GM21825 (cell line): ENCODE data around the gene TREX2.
"Not testable (repeated sequence)": the region's sequence is repeated elsewhere in the genome, so short reads cannot be mapped to it uniquely, and the experiment has no call there.

Experiments
- ATAC-seq: cut with Tn5 transposase; IDR thresholded peaks from one replicate; pipeline ENCODE4 v1.9.1; 2021; ENCODE audit warnings: mild to moderate bottlenecking, moderate library complexity; ENCODE audit not compliant: unreplicated experiment

TREX2 gene

DNA sequence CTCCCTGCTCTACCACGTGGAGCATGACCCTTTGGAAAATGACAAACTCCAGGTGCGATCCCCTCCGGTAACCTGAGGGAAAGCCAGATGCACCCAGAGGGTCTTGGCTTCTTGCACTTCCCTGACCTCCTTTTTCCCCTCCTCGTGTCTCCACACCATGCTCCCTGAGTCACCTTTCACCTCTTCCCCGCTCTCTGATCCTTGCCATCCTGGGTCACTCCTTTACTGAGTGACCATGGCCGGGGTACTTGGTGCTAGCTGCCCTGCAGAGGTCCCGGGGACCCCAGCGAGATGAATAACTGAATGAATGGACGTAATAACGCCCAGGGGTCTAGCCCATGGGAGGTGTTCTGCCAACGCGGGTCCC lies 35.0 kb downstream of the TREX2 start:
- no peak for ATAC-seq

DNA sequence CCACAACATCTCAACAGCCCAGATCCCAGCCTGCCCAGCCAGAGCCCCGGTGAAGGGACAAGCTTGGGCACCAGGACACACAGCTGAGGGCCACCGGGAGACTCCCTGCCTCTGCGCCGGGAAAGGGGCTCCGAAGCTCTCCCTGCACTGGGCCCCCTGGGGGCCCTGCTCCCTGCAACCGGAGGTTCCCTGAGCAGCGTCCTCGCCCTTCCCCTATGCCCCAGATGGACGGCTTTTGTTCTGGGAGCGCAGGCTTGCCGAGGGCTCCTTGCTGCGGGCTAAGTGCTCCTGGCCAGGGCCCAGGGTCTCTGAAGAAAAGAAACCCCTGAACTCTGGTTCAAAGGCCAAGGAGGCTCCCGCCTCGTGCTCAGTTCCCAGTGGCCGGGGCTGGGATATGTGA lies 35.5 kb downstream of the TREX2 start:
- no peak for ATAC-seq

DNA sequence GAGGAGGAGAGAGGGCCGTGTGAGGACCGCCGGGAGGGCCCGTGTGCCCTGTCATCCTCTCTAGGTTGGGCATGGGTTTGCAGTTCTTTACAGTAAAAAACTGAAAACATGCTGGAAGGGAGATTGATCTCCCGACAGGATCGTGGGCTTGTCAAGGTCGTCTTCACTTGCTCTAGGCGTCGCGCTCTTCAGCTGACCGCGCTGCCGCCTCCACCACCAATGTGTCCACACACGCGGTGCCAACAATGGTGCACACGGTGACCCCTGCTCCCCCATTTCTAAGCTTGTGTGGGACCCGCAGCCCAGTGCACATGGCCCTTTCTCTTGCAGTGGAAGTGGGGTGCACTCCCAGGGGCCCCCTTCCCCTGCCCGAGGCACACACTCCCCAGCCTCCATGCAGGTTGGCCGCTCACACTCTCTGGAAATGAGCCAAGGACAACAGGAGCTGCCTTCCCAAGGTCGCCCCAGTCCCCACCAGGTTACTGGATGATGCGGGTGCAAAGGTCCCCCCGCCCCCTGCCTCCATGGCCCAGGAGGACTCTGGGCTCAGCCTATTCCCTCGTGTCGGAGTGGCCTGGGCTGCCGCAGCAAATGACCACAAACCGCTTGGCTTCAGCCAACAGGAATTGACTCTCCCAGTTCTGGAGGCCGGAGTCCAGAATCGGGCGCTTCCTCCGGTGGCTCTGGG lies 36.3 kb downstream of the TREX2 start:
- ATAC-seq: no peak

DNA sequence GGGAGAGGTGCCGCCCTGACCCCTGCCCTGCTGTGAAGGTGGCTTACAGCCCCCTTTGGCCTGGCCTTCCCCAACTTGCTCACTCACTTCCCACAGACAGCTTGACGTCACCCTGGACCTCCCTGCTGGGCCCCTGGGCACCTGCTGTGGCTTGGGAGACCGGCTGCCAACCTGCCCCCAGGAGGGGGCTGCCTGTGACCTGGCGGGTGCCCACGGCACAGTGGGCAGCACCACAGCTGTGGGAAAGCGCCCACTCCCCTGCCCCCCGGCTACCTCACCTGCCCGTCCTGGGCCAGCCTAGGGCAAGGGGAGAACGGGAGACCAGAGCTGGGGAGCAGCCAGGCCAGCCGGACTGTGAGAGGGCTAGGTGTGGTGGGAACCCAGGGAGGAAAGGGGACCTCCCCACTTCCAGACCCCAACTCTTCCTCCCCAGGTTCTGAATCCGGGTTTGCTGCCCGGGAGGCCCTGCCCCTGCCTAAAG lies 36.9 kb downstream of the TREX2 start:
- ATAC-seq: no peak

DNA sequence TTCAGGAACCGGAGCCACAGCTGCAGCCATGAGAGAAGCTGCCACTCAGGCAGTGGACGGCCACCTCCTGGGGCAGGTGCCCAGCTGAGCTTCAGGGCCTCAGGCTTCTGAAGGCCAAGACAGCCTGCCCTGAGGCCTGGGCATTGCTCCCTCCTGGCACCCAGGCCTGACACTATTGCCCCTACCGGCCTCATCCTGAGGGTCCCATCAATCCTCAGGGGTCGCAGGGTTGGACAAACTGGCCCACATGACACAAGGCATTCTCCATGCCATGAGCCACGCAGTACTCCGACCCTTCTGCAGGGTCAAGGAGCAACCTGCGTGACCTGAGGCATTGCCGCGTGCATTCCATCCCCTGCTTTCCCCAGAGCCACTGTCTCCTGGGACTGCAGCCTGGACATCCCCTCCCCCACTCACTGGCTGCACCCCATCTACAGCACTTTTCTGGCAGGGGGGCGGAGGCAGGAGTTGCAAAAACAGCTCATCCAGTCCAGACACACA lies 37.6 kb downstream of the TREX2 start:
- ATAC-seq: no peak

DNA sequence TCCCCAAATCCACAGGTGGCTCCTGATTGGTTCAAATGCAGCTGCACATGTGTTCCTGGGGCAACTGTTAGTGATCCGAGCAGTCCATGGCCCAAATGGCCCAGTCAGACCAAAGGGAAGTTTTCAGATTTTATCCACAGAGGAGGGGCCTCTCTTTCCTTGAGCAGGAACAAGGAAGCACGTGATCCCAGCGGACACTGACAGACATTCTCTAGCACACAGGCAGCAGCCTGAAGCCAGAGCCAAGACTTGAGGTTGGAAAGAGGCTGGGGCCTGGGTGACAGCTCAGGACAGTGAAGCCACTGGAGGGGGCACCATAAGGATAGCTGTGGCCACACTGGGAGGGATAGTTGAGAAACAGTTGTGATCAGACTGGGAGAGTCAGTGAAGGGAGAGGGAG lies 38.1 kb downstream of the TREX2 start:
- ATAC-seq: no peak

DNA sequence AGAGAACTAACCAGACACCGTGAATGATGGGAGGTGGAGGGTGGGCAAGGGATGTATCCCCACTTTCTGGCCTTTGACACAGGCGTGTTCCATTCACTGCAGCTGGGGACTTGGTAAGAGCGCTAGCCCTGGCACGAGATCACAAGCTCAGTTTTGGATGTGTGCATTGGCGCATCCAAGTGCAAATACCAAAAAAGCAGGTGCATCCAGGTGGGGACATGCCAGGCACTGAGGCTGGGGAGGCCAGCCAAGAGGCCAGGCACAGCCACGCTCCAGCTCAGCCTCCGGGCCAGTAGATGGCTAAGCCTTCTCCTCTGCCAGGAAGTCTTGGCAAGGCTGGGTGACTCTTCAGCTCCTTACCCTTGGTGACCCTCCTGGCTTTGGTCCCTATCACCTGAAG lies 39.0 kb downstream of the TREX2 start:
- ATAC-seq: no peak

DNA sequence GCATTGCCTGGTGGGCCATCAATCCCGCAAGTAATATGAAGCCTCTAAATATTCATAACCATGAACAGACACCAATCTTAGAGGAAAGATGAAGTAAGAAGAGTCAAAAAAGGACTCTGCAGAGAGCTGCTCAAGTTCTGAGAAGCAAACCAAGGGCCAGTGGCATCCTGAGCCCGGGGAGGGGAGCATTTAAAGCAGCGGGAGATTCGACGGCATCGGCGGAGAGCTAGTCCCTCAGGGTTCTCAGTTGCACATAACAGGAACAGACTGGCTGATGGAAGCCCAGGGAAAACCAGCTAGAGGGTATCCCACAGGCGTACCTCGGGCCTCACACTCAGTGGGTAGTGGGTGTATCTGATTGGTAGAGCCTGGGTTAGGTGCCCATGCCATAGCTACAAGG lies 39.8 kb downstream of the TREX2 start:
- ATAC-seq: no peak

DNA sequence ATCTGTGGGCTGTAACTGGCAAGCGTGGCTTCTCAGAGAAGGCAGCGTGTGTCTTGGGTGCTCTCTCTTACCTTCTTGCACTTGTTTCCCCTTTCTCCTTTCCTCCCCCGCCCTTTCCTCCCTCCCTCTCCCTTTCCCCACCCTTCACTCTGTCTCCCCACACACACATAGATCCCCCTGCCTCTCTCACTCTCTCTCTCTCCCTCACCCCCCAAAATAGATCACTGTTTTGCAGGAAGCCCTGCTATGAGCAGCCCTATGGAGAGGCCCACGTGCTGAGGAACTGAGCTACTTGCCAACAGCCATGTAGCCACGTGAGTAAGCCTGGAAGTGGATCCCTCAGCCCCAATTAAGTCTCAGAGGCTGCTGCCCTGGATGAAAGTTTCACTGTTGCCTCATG lies 40.4 kb downstream of the TREX2 start:
- no peak for ATAC-seq

DNA sequence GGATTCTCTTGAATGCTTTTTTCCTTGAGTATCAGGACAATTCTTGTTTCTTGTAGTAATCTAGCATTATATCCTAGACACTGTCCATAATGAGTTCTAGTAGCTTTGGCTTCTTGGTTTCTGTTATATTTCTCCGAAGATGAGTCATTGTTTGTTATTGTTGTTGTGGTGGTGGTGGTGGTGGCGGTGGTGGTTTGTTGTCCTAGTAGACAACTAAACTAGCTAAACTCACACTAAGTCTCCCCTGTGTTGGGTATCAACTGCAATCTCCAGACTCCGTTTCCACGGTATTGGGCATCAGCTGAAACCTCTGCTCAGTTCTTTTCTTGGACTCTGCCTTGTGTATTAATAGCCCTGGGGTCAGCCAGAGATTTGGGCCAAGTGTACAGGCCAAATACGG lies 41.5 kb downstream of the TREX2 start:
- not testable (repeated sequence) for ATAC-seq

DNA sequence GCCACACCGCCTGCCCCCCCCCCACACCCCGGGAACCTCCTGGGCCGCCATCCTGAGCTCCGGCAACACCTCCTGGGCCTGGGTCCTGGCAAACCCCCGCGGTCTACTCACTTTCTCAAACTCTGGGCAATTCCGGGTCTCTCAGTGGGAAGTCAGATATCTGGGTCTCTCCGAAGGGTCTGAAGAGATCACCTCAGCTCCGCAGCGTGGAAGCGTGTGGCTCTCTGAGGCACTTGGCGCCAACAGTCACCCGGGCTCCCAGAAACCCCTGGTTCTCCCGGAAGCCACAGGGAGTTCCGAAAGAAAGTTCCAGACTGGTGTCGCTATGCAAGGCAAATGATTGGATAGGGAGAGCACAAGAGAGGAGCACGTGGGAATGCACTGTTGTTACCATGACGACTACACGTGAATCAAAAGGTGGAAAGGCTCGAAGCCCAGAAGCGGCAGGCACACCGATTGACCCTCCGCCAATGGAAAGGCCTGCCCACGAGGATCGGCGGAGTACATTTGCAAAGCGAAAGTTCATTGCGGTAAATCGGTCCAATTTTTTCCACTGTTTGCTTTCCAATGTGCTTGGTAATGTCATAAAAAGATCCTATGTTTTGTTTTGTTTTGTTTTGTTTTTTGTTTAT lies 44.6 kb downstream of the TREX2 start, which contains the start of gene PNMA6E:
PNMA6E (minus strand) TSS at position 218 of the 632 bp plus-strand sequence. CDS start 2,501 bp downstream, outside the sequence.
- no peak for ATAC-seq

DNA sequence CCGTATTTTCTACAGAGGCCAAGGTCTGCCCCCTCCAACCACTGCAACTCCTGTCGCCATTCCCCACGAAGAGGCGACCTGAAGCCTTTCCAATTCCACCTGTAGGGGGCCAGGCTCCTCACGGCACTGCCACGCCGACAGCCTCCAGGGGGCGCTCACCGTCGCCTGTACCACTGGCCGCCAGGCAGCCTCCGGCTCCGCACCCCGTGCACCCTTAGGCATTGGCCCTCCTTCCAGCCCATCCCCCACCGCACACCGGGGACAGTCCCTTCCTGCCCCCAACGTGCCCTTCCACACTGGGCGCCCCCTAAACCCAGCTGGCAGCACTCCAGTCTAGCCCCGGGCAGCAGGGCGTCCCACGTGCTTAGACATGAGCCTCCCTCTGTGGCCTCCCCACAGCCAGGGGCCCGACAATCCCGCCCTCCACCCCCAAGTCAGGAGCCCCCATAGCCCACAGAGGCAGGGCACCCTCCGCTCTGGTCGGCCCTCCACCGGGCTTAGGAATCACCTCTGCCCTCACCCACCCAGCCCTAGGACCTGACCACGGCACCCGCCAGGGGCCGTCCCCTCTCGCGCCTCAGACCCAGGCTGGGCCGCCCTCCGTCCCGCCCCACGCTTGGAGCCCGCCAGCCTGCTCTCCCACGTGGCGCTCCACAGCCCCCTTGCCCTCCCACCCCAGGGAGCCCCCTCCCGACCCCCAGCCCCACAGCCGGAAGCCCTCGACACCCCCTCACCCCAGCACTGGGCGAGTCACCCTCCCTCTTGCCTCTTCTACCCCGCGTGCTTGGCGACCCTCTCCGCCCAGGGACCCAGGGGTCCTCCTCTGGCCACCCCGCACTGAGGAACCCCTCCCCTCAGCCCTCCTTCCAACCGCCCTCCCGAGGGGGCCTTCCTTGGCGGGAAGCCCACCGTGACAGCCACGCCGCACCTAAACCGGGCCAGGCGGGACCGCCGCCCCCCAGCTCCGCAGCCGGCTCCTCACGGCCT lies 45.4 kb downstream of the TREX2 start:
- no peak for ATAC-seq

DNA sequence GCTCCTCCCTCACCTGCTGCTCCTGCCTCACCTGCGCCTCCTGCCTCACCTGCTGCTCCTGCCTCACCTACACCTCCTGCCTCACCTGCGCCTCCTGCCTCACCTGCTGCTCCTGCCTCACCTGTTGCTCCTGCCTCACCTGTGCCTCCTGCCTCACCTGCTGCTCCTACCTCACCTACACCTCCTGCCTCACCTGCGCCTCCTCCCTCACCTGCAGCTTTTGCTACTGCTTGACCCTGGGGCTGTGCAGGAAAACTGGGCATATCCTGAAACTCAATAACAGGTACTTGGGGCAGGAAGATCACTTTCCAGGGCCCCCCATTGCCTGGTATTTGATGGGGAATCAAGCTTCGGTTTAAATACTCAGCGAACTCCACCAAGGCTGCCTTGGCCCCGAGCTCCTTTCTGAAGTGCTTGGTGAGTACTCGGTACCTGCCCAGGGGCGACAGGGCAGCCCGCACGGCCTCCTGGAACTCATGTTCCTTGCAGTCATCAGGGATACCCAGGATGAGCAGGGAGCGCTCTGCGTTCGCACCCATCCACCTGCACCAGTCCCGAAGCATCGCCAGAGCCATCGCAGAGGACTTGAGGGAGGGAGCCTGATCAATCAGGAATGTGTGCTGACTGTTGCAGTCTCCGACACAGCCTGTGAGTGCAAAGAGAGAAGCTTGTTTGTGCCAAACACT lies 47.4 kb downstream of the TREX2 start:
- ATAC-seq: no peak

DNA sequence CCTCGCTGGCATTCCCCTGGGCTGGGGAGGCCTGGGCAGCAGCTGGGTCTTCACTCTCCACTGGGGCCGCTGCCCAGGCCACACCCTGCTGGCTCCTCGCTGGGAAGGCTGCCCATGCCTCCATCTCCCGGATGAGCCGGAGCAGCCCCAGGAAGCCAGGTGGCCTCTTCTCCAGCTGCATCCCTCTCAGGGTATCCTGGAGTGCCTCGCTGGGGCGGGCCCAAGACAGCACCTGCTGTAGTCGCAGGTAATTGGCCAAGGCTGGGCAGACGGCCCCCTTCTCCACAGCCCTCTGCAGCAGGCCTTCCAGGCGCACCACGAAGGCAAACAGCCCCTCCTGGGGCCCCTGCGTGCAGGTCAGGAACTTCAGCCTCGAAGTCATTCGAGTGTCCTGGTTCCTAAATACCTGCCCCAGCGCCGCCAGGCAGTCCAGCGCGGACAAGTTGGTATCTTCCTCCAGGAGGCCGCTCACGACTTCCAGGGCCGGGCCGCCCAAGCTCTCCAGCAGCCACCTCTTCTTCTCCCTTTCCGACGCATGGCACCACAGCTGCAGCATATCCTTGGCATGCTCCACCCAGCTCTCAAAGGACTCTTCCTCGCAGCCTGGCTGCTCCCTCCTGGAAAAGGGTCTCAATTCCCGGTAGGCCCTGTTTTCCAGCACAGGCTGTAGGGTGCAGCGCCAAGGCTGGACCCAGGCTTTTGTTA lies 48.4 kb downstream of the TREX2 start:
- no peak for ATAC-seq

DNA sequence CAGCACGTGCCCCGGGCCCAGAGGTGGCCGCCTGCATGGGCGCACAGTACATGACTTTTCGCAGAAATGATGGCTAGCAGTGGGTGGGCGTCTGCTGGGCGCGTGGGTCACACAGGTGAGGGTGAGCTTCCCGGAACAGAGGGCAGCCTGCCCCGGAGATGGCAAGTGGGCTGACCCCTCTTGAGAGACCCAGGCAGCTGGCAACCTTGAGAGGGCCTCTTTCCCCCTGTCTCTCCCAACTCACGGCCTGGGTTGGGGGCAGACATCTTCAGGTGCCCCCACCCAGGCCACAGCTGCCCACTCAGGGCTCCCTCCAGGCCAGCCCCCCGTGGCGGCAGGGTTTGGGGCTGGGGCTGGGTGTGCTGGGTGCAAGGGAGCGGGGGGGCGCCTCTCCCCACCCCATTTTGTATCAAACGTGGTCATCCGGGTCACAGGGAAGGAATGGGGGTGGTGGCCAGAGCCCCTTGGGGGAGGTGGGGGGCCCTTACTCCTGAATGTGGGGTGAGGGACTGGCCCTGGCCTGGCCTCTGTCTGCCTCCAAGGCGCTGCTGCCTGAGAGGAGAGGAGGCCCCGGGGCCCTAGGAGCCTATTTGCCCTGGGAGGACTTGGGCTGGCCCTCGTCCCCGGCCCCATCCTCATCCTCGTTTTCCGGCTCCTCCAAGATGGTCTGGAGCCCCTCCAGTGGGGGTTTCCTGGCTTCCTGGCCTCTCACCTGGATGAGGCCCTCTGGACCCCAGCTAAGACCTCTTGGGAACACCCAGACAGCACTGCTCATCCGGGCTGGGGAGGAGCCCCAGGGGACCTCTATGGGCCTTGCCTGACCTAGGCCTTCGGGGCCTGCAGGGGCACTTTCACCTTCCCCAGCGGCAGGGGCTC lies 49.3 kb downstream of the TREX2 start:
- ATAC-seq: no peak

DNA sequence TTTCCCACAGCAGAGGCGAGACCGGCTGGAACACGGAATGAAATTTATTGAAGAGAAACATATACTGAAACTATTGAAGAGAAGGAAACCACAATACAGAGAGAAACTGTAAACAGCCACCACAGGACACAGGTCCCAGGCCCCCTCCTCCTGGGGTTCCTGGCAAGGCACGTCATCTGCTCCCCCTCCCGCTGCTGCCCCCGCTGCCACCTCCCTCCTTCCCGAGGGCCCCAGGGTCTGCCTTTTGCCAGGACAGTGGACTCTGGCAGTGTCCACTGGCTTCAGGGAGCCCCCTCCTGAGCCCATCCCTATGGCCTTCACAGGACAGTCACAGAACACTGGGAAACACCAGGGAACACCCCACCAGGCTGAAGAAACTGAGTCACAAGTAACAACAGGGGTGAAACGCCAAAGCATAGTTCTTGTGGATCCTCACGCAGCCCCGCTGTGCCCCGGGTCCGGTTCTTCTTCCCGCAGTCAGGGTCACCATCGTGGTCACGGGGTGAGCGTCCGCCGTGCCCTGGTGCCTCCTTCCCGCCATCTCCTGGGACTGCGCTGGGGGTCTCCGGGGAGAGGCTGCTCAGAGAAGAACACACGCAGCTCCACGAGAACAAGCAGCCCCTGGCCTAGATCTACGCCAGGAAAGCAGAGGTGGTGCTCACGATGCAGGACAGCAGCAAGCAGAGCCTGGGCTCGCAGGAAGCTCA lies 50.1 kb downstream of the TREX2 start:
- ATAC-seq: no peak

DNA sequence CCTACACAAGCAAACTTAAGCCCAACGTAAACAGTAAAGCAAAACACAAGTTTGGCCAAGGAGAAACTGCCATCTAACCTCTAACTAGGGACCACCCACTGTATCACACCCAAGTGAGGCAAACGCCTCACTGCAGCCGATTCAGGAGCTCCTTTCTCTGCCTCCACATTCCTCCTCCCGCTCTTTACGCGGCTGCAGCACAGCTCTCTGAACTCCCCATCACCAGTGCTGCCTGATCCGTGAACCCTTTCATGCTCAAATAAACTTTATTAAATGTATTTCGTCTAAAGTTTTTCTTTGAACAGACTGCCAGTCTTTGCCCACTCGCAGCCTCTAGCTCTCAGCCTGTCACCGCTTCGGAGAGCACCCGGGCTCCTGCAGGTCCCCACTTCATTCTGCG lies 51.2 kb downstream of the TREX2 start:
- ATAC-seq: no peak
